ACC112 (cell line): ENCODE results near the gene INTS4.
A peak's percentile ranks its signal among the peaks of the same experiment; 100 is the strongest.
"Not testable (repeated sequence)": the region's sequence is repeated elsewhere in the genome, so short reads cannot be mapped to it uniquely, and the experiment has no call there.

Experiments
- H2AFZ ChIP-seq: fragments of 200-600 bp; sonication (generic); one replicate; pipeline ENCODE4 v1.6.0; 2017; ENCODE audit warnings: antibody characterized with exemption, low read length; ENCODE audit not compliant: unreplicated experiment
- H3K27ac ChIP-seq: fragments of 200-600 bp; sonication (generic); 2 replicates; pipeline ENCODE4 v1.5.1; 2014; ENCODE audit warnings: low read depth, mild to moderate bottlenecking, antibody characterized with exemption, low read length, moderate library complexity
- H3K27me3 ChIP-seq: fragments of 200-600 bp; sonication (generic); 2 replicates; pipeline ENCODE4 v1.6.1; 2014; ENCODE audit warnings: mild to moderate bottlenecking, antibody characterized with exemption, low read length, moderate library complexity, mixed read lengths; ENCODE audit not compliant: insufficient read depth
- H3K36me3 ChIP-seq: fragments of 200-600 bp; sonication (generic); 2 replicates; pipeline ENCODE4 v1.6.1; 2016; ENCODE audit warnings: mild to moderate bottlenecking, antibody characterized with exemption, low read length, moderate library complexity, mixed read lengths; ENCODE audit not compliant: insufficient read depth
- H3K4me1 ChIP-seq: fragments of 200-600 bp; sonication (generic); one replicate; pipeline ENCODE4 v1.6.1; 2016; ENCODE audit warnings: low read length, mixed read lengths; ENCODE audit not compliant: insufficient read depth, unreplicated experiment, control insufficient read depth
- H3K4me3 ChIP-seq: fragments of 200-600 bp; sonication (generic); 2 replicates; pipeline ENCODE4 v1.5.1; 2014; ENCODE audit warnings: mild to moderate bottlenecking, low read depth, low read length
- H3K79me2 ChIP-seq: fragments of 200-600 bp; sonication (generic); one replicate; pipeline ENCODE4 v1.6.0; 2016; ENCODE audit warnings: low read length; ENCODE audit not compliant: control insufficient read depth, unreplicated experiment, insufficient read depth

INTS4 gene

GRCh38 chr11:78000193-78000592 lies 5.7 kb upstream of the INTS4 start:
- Histone ChIP-seq H3K4me1 (peaks cover 1% of the 10 kb centered on the region), H3K27me3 (no peaks in the 10 kb centered on the region), H3K4me3 (no peak overlapping the region), H3K27ac (no peak overlapping the region), H2AFZ (no peak overlapping the region), H3K79me2 (no peaks in the 10 kb centered on the region), H3K36me3 (no peaks in the 10 kb centered on the region)

- Histone ChIP-seq H2AFZ (no peak overlapping the region), H3K27me3 (no peaks in the 10 kb centered on the region)
These were observed 5.1 kb upstream of the INTS4 start for GRCh38 chr11:77999446-78000030.

GRCh38 chr11:77993902-77994301 lies 566 bp downstream of the INTS4 start:
- Histone ChIP-seq H3K4me1 (peaks cover 9% of the 10 kb centered on the region), H3K79me2 (peaks cover 14% of the 10 kb centered on the region), H2AFZ (peak overlapping the region; percentile 99), H3K27me3 (no peaks in the 10 kb centered on the region), H3K27ac (0 out of 2 replicates have a peak overlapping the region, but pooled peaks have one; percentile 61), H3K36me3 (no peaks in the 10 kb centered on the region), H3K4me3 (peak overlapping the region; percentile 84)

More at GRCh38 chr11:77999446-78000030, 5.1 kb upstream of the INTS4 start:
- no peak overlapping the region for H3K4me3 ChIP-seq
- H3K4me1 ChIP-seq = peaks cover 4% of the 10 kb centered on the region
- no peaks in the 10 kb centered on the region for H3K79me2 ChIP-seq
- no peak overlapping the region for H3K27ac ChIP-seq
- H3K36me3 ChIP-seq = no peaks in the 10 kb centered on the region

- peaks cover 9% of the 10 kb centered on the region for H3K4me1 ChIP-seq
- no peaks in the 10 kb centered on the region for H3K27me3 ChIP-seq
- H3K79me2 ChIP-seq = peaks cover 14% of the 10 kb centered on the region
- H3K36me3 ChIP-seq = peaks cover 13% of the 10 kb centered on the region
- no peak overlapping the region for H3K27ac ChIP-seq
- H3K4me3 ChIP-seq = no peak overlapping the region
- H2AFZ ChIP-seq = no peak overlapping the region
These were observed 3.5 kb downstream of the INTS4 start for GRCh38 chr11:77990981-77991380.

GRCh38 chr11:77986456-77986855 lies 8.0 kb downstream of the INTS4 start:
- not testable (repeated sequence) for H3K4me1 ChIP-seq, H2AFZ ChIP-seq, H3K27me3 ChIP-seq, H3K79me2 ChIP-seq, H3K4me3 ChIP-seq, H3K27ac ChIP-seq
- peaks cover 16% of the 10 kb centered on the region for H3K36me3 ChIP-seq

GRCh38 chr11:77981346-77981947 lies 13.0 kb downstream of the INTS4 start:
- no peaks in the 10 kb centered on the region for H3K79me2 ChIP-seq
- no peak overlapping the region for H3K27ac ChIP-seq
- no peaks in the 10 kb centered on the region for H3K27me3 ChIP-seq
- H3K36me3 ChIP-seq = peaks cover 13% of the 10 kb centered on the region
- no peak overlapping the region for H3K4me3 ChIP-seq
- no peak overlapping the region for H2AFZ ChIP-seq
- H3K4me1 ChIP-seq = no peaks in the 10 kb centered on the region

- no peaks in the 10 kb centered on the region for H3K4me1 ChIP-seq
- H3K36me3 ChIP-seq = peaks cover 11% of the 10 kb centered on the region
- no peak overlapping the region for H3K4me3 ChIP-seq
- no peaks in the 10 kb centered on the region for H3K27me3 ChIP-seq
- no peaks in the 10 kb centered on the region for H3K79me2 ChIP-seq
- H2AFZ ChIP-seq = no peak overlapping the region
- no peak overlapping the region for H3K27ac ChIP-seq
These were observed 26.1 kb downstream of the INTS4 start for GRCh38 chr11:77968337-77968736.

GRCh38 chr11:77967753-77968152 lies 26.7 kb downstream of the INTS4 start:
- H3K27ac ChIP-seq = no peak overlapping the region
- H3K36me3 ChIP-seq = peaks cover 8% of the 10 kb centered on the region
- no peaks in the 10 kb centered on the region for H3K4me1 ChIP-seq
- no peaks in the 10 kb centered on the region for H3K79me2 ChIP-seq
- no peak overlapping the region for H2AFZ ChIP-seq
- H3K27me3 ChIP-seq = no peaks in the 10 kb centered on the region
- H3K4me3 ChIP-seq = no peak overlapping the region

GRCh38 chr11:77967121-77967520 lies 27.3 kb downstream of the INTS4 start:
- H2AFZ ChIP-seq = no peak overlapping the region
- H3K27ac ChIP-seq = no peak overlapping the region
- H3K4me3 ChIP-seq = no peak overlapping the region
- no peaks in the 10 kb centered on the region for H3K79me2 ChIP-seq
- H3K36me3 ChIP-seq = peaks cover 8% of the 10 kb centered on the region
- H3K4me1 ChIP-seq = no peaks in the 10 kb centered on the region
- H3K27me3 ChIP-seq = no peaks in the 10 kb centered on the region

GRCh38 chr11:77966338-77966737 lies 28.1 kb downstream of the INTS4 start:
- no peak overlapping the region for H3K4me3 ChIP-seq
- H3K4me1 ChIP-seq = no peaks in the 10 kb centered on the region
- no peak overlapping the region for H2AFZ ChIP-seq
- peaks cover 8% of the 10 kb centered on the region for H3K36me3 ChIP-seq
- no peaks in the 10 kb centered on the region for H3K79me2 ChIP-seq
- no peaks in the 10 kb centered on the region for H3K27me3 ChIP-seq
- H3K27ac ChIP-seq = no peak overlapping the region

GRCh38 chr11:77959434-77959833 lies 35.0 kb downstream of the INTS4 start:
- no peaks in the 10 kb centered on the region for H3K36me3 ChIP-seq
- no peak overlapping the region; the same call in 1 of the 2 replicates for H3K27ac ChIP-seq
- no peak overlapping the region for H2AFZ ChIP-seq
- no peak overlapping the region for H3K4me3 ChIP-seq
- no peaks in the 10 kb centered on the region for H3K4me1 ChIP-seq
- no peaks in the 10 kb centered on the region for H3K27me3 ChIP-seq
- no peaks in the 10 kb centered on the region for H3K79me2 ChIP-seq
